B cell (primary cell): ENCODE data around the gene VWA5A.

Source experiments
- EZH2 ChIP-seq: IDR thresholded peaks from 2 replicates; pipeline ENCODE4 v1.6.1; 2012; ENCODE audit warnings: borderline replicate concordance, low read depth, mild to moderate bottlenecking, moderate library complexity, low read length; ENCODE audit not compliant: insufficient read depth, poor library complexity, severe bottlenecking
- TF ChIP-seq, protein P1 (sequence below): fragments of 200-600 bp; IDR thresholded peaks from one replicate; pipeline ENCODE4 v1.8.0; 2022; ENCODE audit warnings: antibody characterized with exemption, mild to moderate bottlenecking

GRCh38 chr11:124172599-124172998 lies 57.3 kb downstream of the VWA5A start:
- TF ChIP-seq EZH2: no peak
- TF ChIP-seq, protein P1, sequence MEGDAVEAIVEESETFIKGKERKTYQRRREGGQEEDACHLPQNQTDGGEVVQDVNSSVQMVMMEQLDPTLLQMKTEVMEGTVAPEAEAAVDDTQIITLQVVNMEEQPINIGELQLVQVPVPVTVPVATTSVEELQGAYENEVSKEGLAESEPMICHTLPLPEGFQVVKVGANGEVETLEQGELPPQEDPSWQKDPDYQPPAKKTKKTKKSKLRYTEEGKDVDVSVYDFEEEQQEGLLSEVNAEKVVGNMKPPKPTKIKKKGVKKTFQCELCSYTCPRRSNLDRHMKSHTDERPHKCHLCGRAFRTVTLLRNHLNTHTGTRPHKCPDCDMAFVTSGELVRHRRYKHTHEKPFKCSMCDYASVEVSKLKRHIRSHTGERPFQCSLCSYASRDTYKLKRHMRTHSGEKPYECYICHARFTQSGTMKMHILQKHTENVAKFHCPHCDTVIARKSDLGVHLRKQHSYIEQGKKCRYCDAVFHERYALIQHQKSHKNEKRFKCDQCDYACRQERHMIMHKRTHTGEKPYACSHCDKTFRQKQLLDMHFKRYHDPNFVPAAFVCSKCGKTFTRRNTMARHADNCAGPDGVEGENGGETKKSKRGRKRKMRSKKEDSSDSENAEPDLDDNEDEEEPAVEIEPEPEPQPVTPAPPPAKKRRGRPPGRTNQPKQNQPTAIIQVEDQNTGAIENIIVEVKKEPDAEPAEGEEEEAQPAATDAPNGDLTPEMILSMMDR: no peak
